C4-2B (cell line): Measurements from ENCODE around the gene ACTL6B.

ENCODE experiments used
- H3K27ac ChIP-seq: fragments of 450-650 bp; 2 replicates; pipeline ENCODE4 v1.5.1; 2017
- ZFX ChIP-seq: fragments of 450-650 bp; IDR thresholded peaks from 2 replicates; pipeline ENCODE4 v1.6.1; 2017
- TF ChIP-seq, protein P1 (sequence below): fragments of 450-650 bp; conservative IDR thresholded peaks from 2 replicates; pipeline ENCODE4 v1.5.1; 2017; ENCODE audit warnings: mild to moderate bottlenecking

The ACTL6B gene

GRCh38 chr7:100686822-100687211, 30.6 kb upstream of the ACTL6B start:
- no peak overlapping the region for H3K27ac ChIP-seq
- TF ChIP-seq, protein P1, sequence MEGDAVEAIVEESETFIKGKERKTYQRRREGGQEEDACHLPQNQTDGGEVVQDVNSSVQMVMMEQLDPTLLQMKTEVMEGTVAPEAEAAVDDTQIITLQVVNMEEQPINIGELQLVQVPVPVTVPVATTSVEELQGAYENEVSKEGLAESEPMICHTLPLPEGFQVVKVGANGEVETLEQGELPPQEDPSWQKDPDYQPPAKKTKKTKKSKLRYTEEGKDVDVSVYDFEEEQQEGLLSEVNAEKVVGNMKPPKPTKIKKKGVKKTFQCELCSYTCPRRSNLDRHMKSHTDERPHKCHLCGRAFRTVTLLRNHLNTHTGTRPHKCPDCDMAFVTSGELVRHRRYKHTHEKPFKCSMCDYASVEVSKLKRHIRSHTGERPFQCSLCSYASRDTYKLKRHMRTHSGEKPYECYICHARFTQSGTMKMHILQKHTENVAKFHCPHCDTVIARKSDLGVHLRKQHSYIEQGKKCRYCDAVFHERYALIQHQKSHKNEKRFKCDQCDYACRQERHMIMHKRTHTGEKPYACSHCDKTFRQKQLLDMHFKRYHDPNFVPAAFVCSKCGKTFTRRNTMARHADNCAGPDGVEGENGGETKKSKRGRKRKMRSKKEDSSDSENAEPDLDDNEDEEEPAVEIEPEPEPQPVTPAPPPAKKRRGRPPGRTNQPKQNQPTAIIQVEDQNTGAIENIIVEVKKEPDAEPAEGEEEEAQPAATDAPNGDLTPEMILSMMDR, result no peak
- no peak for TF ChIP-seq ZFX

DNA sequence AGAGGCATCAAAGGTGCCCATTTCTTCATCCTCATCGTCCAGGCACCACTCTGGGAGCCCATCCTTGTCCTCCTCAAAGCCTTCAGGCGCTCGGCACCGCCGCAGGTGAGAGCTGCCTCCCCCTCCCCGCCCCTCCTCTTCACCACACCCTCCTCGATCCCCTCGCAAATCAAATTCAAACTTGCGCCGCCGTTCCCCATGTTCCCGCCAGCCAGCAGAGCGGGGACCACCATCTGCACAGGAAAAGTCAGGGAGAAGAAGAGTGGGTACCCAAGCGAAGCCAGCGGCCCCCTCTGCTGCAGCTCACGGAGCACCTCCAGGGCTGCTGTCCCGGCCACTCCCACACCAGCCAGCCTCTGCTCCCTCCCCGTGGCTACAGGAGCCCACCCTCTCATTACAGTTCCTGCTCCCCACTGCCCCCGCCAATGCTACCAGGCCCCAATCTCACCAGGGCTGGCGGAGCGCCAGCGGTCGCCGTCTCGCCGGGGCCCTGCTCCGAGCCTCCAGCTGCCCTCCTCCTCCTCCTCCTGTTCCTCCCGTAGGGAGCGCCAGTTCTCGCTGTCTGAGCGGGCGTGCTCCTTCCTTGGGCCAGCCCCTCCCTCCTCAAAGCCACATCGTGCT, 30.1 kb upstream of the ACTL6B start:
- no peak overlapping the region for H3K27ac ChIP-seq
- TF ChIP-seq ZFX, result no peak
- TF ChIP-seq, protein P1, result no peak

GRCh38 chr7:100685631-100686145, 29.4 kb upstream of the ACTL6B start:
- H3K27ac ChIP-seq, result no peak overlapping the region
- TF ChIP-seq, protein P1, result no peak
- no peak for TF ChIP-seq ZFX

DNA sequence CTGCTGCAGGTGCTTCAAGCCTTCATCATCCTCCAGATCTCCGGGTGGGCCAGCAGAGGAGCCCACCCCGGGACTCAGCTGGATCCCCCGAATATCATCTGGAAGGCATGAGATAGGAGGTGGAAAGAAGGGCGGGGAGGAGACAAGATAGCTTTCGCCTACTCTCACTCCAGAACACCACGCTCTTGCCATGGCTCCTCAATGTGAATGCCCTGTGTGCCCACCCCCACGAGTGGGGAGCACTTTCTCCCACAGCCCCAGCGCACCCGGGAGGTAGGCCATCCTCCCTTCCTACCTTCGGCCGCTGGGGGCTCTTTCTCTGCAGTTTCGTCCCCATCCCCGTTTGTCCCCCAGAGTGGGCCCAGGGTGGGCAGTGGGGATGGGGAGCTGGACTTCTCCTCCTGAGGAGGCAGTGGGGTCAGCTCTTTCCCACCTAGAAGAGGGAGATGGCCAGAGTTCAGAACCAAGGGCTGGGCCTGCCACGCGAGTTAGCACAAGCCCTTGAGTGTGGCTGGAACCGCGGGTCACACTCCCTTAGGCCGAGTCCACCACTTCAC, 28.9 kb upstream of the ACTL6B start:
- H3K27ac ChIP-seq, result no peak overlapping the region
- TF ChIP-seq, protein P1, result no peak
- TF ChIP-seq ZFX, result no peak

DNA sequence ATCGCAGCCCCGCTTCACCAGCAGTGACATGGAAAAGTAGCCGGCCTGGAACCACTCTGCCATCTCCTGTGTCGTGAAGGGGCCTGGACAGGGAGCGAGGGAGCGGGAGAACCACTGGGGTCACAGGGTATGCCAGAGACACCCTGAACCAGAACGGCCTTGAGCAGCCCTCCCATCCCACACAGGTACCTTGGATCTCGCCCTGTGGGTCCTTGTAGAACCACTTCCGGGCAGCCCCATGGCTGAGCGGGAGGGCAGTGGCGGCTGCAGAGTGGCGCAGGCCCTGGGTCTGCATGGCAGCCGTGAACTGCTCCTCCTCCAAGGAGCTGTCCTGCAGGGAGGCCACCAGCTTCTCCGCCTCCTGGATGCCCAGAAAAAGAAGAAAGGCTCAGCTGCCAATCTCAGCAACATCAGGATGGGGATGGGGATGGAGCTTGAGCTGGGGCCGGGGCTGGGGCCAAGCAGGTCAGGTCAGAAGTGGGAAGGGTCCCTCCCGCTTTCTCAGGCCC, 28.3 kb upstream of the ACTL6B start:
- TF ChIP-seq, protein P1, result no peak
- TF ChIP-seq ZFX, result no peak
- H3K27ac ChIP-seq, result no peak overlapping the region

- TF ChIP-seq, protein P1, result no peak
- no peak for TF ChIP-seq ZFX
These were observed 27.6 kb upstream of the ACTL6B start for GRCh38 chr7:100683659-100684533.

More at GRCh38 chr7:100683659-100684533, 27.6 kb upstream of the ACTL6B start:
- no peak overlapping the region for H3K27ac ChIP-seq
